RCC 7860 (cell line): ENCODE results near the gene PGR.
"Not testable (repeated sequence)": the region's sequence is repeated elsewhere in the genome, so short reads cannot be mapped to it uniquely, and the experiment has no call there.

Experiments
- DNase-seq: peaks from one replicate; pipeline ENCODE4 v3.0.0-alpha.2; 2015; ENCODE audit warnings: low spot score
- FAIRE-seq: peaks from 2 replicates; lab custom pipeline; 2012; peaks lifted over from hg19 to GRCh38; lab: Jason Lieb, UNC

Gene PGR

DNA sequence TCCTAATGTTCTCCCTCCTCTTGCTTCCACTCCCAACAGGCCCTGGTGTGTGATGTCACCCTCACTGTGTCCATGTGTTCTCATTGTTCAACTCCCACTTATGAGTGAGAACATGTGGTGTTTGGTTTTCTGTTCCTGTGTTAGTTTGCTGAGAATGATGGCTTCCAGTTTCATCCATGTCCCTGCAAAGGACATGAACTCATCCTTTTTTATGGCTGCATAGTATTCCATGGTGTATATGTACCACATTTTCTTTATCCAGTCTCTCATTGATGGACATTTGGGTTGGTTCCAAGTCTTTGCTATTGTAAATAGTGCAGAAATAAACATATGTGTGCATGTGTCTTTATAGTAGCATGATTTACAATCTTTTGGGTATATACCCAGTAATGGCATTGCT, 115.9 kb downstream of the PGR start:
- DNase-seq, FAIRE-seq: not testable (repeated sequence)

DNA sequence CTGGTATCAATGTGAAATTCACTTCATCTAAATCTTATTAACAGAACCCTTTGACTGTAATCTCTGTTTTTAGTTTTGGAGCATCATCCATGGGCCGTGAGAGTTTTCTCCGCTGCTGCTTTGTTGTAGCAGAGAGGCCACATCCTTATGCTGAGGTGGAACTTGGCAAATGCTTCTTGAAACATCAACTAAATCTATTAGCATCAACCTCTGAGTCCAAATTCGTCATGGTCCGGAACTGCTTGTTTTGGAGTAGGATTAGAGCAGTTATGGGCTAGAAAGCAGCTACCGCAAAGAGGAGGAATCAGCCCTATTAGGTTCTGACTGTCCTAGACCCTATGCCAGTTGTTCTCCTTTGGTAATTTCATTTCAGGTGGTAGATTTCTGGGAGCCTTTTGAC, 117.7 kb downstream of the PGR start:
- DNase-seq (no peak), FAIRE-seq (no peak)

DNA sequence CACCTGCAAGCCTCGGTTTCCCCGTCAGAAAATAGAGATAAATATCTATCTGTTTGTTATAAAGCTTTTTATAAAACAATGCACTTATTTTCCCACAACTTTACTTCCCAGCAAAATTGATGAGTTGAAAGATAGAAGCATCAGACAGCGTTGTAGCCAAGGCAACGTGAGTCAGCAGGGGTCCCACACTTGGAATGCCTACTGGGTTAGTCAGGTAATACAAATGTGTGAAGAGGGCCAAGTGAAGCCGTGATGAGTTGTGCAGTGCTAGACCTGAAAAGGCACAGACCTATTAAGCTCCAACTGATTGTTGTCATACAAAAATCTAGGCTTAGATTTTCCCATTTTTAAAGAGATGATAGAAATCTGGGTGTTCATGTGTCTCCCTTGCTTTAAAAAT, 118.7 kb downstream of the PGR start:
- FAIRE-seq, result no peak
- no peak for DNase-seq

DNA sequence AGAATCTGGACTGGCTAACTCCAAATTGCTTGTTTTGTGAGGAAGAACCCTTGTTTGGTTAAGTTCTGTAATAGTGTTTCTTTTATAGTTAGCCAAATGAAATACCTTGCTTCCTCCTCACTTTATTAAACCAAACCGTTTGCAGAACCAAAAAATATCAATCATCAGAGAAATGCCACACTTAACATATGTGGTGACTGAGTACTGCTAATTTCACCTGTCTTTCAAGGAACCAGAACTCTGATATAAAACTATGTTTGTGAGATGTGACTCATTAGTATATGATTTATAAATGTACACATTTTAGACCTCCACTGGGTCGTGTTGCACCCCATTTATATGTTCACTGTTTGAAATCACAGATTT, 119.9 kb downstream of the PGR start:
- DNase-seq (no peak), FAIRE-seq (no peak)

DNA sequence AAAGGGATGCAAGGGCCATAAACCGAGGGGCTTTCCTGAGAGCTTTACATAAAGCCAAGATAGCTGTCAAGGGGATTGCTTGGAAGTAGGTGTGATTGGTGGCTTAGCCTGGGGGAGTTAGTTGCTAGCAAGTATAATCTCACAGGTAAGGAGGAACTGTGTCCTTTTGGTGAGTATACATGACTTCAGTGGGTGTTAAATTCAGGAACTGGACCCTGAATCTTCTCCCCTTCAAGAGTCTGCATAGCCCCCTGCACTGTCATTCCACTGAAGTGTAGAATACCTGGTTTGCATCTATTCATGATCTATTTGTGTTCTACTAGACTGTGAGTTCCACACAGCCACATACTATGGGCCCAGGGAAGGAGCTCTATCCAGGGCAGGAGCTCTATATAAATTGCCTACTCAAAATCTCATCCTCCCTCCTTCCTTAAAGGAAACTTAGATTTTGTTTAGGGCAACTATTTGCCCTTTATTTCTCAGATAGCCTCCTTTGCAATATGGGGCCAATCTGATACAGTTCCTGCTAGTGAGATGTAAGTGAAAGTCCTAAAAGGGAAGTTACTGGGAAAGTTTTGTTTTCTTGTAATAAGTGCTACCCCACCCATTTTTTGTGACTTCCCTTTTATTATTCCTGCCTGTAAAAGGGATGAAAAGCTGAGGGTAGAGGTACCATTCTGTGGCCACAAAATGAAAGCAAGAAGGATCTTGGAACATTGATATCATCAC, 120.5 kb downstream of the PGR start:
- FAIRE-seq (no peak), DNase-seq (no peak)

DNA sequence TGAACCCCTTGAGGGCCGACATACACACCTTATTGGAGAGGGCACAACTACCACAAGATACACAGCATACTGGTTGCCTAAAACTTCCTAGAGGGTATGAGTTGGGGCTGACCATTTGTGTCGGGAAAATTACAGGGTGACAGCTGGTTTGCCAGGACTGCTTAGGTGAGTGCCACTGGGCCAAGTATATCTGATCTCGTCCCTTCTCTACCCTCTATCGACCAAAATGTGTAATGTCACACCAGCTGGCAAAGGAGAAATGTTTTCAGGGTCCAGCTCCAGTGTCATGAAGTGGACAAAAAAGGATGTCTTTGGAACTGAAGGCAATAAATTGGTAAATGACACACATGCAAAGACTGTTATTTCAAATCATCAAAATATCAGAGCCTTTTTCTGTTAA, 126.1 kb downstream of the PGR start:
- DNase-seq, result no peak
- no peak for FAIRE-seq

DNA sequence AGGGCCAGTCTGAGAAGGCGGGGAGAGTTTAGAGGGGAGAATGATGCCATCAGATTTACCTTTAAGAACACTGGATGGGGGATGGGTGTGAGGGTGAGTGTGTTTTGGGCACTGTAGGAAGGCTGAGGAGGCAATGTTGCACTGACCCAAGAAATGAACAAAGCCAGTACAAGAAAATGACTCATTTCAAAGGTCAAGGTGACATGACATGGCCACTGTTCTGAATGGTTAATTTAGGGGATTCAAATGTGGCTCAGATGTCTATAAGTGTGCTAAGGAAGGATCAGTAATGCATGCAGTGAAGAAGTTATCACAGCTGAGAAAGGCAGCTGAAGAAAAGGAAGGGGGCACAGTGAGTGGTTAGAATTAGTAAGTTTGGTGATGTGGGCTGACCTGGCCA, 129.9 kb downstream of the PGR start:
- FAIRE-seq, result no peak

DNA sequence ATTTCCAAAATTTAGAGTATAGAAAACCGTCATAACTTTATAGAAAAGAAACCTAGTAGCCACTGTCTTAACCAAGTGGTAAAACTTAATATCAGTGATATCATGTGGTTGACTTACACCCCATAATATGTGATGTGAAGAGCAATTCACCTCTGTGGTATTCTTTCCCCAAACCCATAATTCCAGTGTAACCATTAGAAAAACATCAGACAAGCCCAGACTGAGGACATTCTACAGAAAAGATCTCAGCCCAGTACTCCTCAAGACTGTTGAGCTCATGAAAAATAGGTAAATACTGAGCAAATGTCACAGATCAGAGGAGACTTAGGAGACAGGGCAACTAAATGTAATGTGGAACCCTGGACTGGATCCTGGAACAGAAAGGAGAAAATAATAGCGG, 134.6 kb downstream of the PGR start:
- DNase-seq (no peak), FAIRE-seq (no peak)

More for the DNA sequence above, 129.9 kb downstream of the PGR start:
- DNase-seq, result no peak

DNA sequence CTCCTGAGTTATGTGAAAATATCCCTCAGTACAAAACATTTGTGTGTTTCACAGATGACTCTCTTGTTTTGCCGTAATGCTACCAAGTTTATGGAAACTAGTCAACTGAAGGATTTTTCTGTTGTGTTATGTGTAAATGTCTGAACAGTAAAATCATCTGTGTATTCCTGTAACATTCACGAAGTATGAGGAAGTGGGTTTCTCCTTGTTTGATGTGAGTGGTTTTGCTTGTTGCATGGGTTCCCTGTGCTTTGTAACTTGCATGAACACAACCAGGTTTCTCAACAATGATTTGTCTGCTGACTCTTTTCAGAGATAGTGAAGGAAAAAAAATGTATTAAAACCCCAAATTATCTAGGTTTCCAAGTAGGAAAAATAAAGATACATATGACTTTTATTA, 138.1 kb downstream of the PGR start:
- no peak for DNase-seq
- no peak for FAIRE-seq

DNA sequence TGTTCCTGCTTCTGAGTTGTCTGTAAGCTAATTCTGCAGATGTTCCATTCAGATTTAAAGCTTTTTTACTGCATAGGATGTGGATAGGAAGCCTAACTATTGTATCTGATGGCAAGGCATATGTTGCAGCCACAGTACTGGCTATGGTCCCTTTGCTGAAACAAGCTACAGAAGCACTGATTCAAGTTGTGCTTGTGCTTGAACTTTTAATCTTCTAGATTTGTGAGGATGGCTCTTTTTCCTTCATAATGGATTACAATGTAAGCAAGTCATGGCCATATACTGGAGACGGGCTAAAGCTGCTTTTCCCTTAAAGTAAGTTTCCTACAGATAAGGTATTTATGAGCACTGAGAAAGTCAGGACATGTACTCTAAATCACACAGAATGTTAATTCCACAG, 138.7 kb downstream of the PGR start:
- FAIRE-seq (no peak), DNase-seq (no peak)

DNA sequence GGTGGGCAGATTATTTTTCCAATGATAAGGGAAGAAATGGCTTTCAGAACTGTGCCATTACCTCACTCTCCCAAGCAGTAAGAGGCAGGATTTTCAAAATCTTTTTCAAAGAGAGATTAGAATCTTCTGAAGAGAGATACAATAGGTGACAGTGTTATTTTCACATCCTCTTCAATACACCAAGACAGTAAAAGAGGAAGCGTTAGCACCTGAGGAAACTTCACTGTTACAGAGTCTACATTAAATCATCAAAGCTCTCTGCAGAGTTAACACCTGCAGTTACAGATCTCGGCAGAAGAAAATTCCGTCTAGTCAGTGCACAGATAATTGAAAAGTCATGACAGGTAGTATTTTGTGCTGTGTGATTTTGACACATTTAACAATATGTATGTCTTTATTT, 144.9 kb downstream of the PGR start:
- FAIRE-seq, result no peak
- no peak for DNase-seq

DNA sequence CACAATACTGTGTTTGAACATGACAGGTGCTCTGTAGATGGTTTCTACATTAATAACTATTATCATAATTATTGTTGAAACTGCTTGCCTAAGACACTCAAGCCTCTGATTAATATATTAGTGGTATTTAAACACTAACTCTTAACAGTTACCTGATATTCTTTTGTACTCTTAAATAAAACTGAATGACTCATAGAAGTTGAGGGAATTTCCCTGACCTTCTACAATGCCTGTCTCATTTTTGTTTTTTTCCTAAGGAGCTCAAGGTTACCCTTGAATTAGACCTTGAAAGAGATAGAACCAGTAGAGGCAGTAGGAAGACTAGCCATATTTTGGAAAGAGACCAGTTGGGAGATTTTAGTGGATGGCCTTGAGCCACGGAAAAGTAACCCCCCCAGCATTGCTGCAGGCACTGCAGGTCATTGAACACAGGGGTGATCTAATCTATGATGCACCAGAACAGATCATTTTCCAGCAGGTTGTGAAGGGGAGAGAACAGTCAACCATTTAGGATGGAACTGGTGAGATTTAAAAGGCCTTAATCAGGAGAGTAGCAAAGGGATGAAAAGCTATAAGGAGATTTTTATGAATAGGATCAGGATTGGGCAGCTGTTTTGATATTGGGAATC, 148.3 kb downstream of the PGR start:
- peak; percentile 4 for DNase-seq

DNA sequence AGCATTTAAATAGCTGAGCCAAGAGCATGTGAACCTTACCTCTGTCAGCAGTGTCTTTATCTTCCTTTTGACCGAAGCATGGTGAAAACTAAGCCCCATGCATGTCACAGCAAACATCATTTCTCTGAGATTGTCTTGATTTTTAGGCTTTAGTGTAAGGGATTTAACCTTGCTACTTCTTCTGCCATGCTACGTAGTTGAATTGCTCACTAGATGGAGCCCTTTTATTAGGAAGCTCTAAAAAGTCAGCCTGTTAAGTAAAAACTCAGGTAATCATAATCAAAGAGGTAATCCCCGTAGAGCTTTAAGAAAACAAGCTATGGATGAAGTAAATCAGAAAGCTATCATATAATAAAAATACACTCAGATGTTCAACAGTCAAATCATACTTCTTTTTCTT, 149.5 kb downstream of the PGR start:
- FAIRE-seq (no peak), DNase-seq (no peak)

More for the DNA sequence above, 148.3 kb downstream of the PGR start:
- no peak for FAIRE-seq
